ENCODE results near the gene CEP19. TPM values are rescaled to one million over a fixed set of nuclear protein-coding genes. Genes with fewer than 3 reads are reported as not detected.

The CEP19 gene
- total RNA-seq, 1 donor from 2014 or later: 1.0 TPM

DNA sequence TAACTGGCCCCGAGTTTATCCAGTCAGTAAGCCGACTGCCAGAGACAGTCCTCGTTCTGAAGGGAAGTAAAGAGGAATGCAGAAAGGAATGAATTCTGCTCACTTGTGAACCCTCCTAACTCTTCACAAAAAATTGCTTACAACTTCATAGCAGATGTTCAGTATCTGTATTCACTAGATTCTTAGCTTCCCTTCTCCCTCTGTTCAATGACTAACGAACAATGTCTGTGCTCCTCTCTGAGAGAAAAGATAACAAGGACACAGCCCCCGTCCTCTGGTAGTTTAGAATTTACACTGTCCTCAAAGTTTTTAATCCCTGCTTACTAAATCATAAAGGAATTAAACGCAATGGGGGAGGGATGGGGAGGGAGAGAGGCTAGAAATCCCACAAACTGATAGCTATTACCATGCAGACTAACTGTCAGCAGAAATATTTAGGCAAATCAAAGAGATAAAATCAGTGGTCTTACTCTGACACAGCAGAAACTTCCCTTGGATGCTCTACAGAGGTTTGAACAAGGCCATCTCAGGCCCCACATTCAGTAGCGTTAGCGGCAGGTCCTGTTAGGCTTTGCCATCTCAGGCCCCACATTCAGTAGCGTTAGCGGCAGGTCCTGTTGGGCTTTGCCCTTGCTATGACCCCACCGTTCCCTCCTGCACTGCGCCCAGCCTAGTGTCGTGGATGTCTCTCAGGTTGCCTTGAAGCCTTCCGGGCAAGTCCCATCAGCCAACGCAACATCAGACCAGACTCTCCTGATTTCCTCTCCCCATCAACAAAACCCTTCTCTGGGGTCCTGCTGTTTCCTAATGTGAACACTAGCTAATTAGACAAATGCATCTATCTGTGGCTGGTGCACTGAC lies 49.1 kb downstream of the CEP19 start:
- no peak for ATAC-seq

DNA sequence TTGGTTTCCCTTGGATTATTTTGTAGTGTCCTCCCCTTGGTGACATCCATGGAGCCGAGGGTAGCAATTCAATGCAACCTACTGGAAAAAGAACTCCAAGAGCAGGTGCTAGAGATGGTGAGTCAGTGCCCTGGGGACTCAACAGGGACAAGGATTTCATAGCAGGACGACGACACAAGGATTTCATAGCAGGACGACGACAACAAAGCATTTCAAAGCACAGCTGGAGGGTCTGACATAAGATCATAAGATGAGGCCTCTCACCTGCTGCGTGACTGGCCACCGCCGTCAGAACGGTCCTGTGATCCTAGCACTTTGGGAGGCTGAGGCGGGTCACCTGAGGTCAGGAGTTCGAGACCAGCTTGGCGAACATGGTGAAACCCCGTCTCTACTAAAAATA lies 50.0 kb downstream of the CEP19 start:
- no peak for ATAC-seq

DNA sequence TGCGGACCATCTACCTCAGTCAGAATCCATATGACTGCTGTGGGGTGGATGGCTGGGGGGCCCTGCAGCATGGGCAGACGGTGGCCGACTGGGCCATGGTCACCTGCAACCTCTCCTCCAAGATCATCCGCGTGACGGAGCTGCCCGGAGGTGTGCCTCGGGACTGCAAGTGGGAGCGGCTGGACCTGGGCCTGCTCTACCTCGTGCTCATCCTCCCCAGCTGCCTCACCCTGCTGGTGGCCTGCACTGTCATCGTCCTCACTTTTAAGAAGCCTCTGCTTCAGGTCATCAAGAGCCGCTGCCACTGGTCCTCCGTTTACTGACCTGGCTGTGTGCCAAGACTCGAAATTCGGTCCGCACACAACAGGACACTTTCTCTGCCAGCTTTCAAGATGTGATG lies 50.6 kb downstream of the CEP19 start:
- peak; percentile 7 for ATAC-seq

DNA sequence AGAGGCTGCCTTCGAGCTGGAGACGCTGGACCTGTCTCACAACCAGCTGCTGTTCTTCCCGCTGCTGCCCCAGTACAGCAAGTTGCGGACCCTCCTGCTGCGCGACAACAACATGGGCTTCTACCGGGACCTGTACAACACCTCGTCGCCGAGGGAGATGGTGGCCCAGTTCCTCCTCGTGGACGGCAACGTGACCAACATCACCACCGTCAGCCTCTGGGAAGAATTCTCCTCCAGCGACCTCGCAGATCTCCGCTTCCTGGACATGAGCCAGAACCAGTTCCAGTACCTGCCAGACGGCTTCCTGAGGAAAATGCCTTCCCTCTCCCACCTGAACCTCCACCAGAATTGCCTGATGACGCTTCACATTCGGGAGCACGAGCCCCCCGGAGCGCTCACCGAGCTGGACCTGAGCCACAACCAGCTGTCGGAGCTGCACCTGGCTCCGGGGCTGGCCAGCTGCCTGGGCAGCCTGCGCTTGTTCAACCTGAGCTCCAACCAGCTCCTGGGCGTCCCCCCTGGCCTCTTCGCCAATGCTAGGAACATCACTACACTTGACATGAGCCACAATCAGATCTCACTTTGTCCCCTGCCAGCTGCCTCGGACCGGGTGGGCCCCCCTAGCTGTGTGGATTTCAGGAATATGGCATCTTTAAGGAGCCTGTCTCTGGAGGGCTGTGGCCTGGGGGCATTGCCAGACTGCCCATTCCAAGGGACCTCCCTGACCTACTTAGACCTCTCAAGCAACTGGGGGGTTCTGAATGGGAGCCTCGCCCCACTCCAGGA lies 51.5 kb downstream of the CEP19 start:
- ATAC-seq: peak; percentile 35

DNA sequence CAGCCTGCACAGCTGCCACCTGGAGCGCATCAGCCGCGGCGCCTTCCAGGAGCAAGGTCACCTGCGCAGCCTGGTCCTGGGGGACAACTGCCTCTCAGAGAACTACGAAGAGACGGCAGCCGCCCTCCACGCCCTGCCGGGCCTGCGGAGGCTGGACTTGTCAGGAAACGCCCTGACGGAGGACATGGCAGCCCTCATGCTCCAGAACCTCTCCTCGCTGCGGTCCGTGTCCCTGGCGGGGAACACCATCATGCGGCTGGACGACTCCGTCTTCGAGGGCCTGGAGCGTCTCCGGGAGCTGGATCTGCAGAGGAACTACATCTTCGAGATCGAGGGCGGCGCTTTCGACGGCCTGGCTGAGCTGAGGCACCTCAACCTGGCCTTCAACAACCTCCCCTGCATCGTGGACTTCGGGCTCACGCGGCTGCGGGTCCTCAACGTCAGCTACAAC lies 52.1 kb downstream of the CEP19 start:
- ATAC-seq: no peak

Other genes with a start within 250 kb of the CEP19 start
- gene RNF168, start 208.5 kb downstream of the CEP19 start, total RNA-seq: 15.8 TPM
- gene SMCO1, start 196.9 kb downstream of the CEP19 start, total RNA-seq: not detected
- gene WDR53, start 143.7 kb downstream of the CEP19 start, total RNA-seq: 13.7 TPM
- 12.1 TPM for gene FBXO45, start 143.6 kb downstream of the CEP19 start, total RNA-seq
- 0.40 TPM for gene NRROS, start 72.6 kb downstream of the CEP19 start, total RNA-seq
- gene PIGX, start 127 bp upstream of the CEP19 start, total RNA-seq: 20.0 TPM
- 36.5 TPM for gene PAK2, start 27.6 kb upstream of the CEP19 start, total RNA-seq
- gene SENP5, start 155.7 kb upstream of the CEP19 start, total RNA-seq: 16.1 TPM
- 28.2 TPM for gene NCBP2, start 230.3 kb upstream of the CEP19 start, total RNA-seq

Measured in esophagus mucosa (tissue), 1 donor.